ELR (cell line): ENCODE results near the gene MCL1.
"Not testable (repeated sequence)": the region's sequence is repeated elsewhere in the genome, so short reads cannot be mapped to it uniquely, and the experiment has no call there.

Experiments used
- DNase-seq: peaks from one replicate; pipeline ENCODE4 v3.0.0-alpha.2; 2015; ENCODE audit warnings: low read depth

The MCL1 gene

DNA sequence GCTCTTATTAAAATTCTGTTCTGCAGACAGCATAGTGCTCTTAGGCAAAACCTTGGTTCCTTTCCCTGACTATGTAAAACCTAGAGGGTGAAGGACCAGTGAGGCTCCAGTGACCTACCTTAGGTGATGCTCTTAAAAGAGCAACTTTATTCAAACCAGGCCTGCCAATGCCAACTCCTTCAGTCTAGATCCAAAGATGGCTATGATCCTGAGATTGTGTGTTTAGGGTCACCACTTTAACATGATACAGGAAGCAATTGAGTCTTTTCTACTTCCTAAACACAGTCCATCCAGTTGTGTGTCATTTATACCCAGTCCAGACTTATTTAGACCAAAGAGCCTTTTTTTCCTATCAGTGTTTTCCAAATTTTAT is 10.8 kb downstream of the MCL1 start:
- DNase-seq, result no peak

DNA sequence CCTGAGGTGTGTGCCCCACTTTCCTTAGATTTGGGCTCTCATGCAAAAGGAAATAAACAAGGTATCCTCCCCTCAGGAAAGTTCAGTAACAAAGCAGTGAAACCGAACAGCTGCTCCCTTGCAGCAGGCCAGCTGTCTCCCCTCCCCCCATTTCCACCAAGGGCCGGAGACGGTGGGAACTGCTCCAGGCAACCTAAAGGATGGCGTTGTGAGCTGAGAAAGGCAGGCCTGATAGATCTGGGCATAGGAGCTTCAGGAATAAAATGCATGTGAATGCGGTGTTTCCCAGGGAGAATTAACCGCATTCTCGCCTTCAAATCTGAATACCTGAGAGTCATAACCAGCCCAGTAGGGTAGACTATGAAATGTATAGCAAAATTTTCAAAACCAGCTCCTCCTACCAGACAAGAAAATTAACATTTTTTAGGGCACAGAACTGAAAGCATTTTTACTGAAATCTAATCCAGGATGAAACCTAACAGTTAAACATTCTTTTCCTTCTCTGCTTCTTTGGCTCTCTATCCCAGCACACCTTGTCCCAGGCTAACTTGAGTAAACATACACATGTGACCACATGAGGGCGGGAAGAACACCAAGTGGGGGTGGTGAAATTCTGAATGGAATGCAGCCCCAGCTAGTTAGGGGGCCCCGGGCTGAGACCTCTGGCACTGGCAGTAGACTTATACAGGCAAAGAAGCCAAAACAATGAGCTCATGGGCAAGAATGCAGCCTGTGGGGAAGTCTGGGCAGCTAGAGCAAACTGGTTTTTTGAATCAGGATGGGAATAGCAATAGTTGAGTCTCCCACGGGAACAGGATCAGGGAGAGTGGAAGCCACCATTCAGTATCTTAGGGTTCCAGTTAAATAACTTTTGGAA is 11.5 kb downstream of the MCL1 start:
- peak; percentile 97 for DNase-seq

DNA sequence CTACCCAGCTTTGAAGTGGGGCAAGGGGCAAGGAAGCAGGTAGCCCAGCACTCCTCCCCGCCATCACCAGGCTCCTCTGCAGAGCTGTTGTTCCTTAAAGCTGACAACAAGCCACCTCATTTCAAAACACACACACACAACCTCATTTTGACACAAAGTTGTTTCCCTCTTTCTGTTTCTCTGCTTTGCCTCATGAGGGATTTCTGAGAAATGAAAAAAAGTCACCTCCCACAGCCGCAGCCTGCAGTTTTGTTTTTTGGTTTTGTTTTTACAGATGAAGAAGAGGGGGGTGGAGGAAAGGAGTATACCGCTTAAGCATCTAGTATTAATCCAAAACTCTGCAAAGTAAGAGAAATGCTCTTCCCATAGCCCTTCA is 12.1 kb downstream of the MCL1 start:
- no peak for DNase-seq

DNA sequence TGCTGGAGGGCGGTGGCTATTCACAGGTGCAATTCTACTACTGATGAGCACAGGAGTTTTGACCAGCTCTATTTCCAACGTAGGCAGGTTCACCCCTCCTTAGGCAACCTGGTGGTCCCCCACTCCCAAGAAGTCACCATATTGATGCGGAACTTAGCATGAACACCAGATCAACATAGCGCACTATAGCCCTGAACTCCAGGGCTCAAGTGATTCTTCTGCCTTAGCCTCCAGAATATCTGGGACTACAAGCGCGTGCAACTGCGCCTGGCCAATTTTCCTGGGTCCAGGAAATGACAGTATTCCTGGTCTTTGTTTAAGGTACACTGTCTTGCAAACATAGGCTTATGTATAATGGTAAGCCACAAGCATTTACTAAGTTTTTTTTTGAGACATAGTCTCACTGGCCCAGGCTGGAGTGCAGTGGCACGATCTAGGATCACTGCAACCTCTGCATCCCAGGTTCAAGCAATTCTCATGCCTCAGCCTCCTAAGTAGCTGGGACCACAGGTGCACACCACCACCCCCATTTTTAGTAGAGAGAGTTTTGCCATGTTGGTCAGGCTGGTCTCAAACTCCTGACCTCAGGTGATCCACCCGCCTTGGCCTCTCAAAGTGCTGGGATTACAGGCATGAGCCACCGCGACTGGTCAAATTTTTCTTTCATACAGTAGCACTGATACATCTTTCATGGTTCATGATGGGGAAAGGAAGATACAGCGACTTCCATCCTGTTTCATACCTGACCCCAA is 12.6 kb downstream of the MCL1 start:
- DNase-seq, result no peak

DNA sequence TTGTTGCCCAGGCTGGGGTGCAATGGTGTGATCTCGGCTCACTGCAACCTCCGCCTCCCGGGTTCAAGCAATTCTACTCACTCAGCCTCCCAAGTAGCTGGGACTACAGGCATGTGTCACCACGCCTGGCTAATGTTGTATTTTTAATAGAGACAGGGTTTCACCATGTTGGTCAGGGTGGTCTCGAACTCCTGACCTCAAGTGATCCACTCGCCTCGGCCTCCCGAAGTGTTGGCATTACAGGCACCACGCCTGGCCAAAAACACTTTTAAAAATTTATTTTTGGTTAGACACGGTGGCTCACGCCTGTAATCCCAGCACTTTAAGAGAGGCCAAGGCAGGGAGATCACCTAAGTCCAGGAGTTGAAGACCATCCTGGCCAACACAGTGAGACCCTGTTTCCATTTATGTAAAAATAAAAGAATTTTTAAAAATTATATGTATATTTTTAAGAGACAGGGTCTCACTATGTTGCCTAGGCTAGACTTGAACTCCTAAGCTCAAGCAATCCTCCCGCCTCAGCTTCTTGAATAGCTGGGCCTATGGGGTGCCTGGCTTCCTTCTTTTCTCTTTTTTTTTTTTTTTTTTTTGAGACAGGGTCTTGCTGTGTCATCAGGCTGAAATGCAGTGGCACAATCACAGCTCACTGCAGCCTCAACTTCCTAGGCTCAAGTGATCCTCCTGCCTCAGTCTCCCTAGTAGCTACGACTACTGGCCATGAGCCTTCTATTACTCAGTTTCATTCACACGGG is 14.0 kb downstream of the MCL1 start:
- DNase-seq, result not testable (repeated sequence)

DNA sequence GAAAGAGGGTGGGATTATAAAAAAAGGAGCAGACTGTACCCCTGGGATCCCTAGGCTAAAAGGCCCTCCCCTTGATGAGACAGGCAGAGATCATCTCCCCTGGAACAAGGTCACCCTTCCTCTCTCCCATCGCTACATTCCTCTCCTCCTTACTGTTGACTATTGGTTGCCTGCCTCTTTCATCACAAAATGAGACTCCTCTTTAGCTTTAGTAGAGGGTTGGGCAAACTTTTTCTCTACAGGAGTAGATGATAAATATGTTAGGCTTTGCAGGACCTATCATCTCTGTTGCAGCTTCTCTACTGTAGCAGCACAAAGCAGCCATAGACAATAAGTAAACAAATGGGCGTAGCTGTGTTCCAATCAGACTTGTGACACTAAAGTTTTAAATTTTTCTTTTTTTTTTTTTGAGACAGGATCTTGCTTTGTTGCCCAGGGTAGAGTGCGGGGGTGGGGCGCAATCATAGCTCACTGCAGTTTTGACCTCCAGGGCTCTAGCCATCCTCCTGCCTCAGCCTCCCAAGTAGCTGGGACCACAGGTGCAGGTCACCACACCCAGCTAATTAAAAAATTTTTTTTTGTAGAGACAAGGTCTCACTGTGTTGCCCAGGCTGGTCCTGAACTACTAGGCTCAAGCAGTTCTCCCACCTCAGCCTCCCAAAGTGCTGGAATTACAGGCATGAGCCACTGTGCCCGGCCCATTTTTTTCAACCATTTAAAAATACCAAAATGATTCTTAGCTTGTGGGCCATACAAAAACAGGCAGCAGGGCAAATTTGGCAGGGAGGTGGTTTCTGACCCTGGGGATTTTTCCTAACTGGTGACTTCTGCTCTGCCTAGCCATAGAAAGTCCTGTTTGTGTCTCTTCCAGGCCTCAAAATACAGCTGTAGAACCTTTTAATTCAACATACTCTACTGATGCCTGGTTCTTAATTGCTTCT is 15.1 kb downstream of the MCL1 start:
- DNase-seq, result peak; percentile 60

DNA sequence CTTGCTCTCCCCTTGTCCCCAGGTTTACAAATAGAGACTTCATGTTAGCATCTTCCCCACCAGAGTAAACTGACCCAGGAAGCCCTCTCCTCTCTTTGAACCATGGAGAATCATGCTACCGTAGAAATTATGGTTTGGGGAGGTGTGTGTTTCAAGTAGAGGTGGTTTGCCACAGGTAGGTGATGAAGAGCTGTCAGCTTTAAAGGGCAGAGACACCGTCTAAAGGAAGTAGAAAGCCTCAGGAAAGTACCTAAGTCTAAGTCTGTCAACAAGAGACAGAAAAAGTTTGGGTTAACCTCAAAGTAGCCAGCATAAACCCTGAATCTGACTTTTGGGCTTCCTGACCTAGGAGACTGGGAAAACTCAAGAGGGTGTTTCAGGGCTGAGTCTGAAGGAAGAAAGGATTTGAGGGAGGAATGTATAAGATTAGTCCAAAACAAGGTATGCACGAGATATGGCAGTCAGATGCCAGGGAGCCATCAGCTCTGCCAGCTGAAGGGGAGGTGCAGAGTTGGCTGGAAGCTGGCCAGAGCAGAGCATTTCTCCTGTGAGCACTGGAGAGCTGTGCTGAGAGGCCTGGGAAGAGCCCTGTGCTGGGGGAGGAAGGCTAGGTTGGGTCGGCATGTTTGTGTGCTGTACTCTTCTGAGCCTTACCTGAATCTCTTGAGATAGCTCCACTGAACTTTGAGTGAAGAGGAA is 15.9 kb downstream of the MCL1 start:
- DNase-seq, result peak; percentile 43

DNA sequence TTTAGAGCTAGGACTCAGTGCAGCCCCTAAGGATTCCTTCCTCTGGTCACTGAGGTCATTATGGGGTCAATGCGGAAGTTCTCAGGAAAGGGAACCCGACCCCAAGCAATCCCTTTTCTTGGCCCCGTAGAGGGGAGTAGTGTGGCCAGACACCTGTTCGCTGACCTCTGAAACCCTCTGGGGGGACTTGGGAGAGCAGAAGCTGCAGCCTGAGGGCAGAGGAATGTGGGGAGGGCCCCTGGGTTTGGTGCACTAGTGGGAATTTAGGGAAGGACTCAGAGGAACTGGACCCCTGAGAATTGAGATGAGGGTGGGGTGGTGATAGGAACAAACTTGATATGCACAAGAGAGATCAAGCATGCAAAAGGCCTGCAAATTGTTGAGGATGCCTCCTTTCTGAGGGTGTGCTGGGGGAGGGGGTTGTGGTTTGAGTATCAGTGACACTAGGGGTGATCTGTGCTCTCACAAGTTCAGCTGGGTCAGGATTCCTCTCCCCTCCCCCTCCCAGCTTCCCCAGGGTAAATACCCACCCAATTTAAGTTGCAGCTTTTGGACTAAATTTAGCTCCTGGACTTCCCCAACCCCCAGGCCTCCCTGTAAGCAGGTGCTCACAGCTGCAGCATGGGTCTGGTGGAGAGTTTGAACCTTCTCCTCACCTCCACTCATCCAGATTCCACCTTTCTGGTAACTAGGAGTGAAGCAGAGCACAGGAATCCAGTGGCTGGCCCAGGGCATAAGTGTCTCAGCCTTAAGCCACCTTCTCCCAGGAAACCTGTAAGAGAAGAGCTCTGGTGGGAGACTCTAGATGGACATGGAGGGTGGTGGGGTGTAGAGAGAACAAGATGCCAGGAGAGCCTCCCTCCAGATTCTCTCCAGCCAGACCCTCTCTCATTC is 16.7 kb downstream of the MCL1 start:
- peak; percentile 38 for DNase-seq

DNA sequence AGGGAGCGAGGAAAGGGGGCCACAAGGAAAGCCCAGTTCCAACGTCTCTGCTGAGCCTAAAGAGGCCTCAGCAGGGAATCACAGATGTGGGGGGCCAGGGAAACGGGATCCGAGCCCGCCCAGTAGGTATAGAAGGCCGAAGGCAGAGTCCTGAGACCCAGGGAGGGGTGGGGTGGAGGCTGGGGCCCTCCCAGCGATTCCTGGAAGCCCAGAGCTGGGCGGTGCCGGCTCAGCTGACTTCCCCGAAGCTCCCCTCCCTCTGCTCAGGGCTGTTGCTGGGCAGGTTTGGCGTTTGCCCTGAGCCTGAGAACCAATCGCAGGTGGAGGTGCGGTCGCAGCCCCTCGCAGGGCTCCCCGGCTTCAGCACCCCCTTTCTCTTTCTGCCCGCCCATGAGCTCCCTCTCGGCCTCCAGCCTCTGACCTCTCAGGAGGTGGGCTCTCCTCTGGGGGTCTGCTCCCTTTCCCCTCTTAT is 17.4 kb downstream of the MCL1 start:
- peak; percentile 93 for DNase-seq

DNA sequence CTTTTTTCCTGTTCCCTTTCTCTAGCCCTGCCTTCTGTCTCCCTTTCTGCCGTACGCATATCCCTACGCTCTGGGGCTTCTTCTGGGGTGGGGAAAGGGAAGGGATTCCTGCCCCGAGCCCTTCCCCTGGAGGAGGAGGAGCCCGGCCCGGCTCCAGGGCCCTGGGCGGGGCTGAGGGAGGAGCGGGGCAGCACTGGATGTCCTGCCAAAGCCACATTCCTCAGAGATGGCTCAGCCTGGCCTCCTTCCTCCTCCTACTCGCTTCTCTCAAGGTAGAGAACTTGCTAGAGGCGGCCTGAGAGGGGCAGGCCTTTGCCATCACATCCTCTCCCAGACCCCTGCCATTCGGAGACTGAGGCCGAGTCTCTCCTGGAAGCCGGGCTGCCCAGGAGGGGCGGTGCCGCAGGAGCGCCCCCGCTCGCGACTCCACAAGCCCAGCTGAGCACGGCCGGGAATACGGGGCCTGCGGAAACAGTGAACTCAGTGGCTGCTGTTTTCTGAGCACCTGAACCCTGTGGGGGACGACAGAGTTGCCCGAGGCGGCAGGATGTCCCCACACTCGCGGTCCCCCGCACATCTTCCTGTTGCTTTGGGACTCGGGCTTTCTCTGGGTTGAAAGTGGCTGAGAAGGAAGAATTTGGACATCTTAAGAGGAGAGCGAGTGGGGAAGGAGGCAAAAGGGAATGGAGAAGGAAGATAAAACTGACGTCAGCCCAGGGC is 18.0 kb downstream of the MCL1 start:
- DNase-seq, result peak; percentile 99

DNA sequence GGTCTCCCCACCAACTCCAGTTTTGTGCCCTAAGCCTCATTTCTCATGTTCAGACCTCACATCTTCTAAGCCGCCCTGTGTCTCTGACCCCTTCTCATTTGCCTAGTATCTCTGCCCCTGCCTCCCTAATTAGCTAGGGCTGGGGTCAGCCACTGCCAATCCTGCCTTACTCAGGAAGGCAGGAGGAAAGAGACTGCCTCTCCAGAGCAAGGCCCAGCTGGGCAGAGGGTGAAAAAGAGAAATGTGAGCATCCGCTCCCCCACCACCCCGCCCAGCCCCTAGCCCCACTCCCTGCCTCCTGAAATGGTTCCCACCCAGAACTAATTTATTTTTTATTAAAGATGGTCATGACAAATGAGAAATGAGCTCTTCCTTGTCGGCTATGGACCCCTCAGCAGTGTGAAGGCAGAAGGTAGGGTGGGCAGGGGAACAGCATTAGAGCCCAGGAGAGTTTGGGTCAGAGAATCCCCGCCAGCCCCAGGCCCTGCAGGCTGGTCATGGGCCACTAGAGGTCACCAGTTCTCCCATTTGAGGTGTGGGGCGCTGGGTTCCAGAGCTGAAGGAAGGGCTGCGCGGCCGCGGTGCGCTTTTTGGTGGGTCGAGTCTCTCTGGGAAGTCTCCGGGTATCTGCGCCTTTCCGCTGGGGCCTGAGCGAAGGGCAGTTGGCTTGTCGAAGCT is 18.7 kb downstream of the MCL1 start:
- DNase-seq, result peak; percentile 92

DNA sequence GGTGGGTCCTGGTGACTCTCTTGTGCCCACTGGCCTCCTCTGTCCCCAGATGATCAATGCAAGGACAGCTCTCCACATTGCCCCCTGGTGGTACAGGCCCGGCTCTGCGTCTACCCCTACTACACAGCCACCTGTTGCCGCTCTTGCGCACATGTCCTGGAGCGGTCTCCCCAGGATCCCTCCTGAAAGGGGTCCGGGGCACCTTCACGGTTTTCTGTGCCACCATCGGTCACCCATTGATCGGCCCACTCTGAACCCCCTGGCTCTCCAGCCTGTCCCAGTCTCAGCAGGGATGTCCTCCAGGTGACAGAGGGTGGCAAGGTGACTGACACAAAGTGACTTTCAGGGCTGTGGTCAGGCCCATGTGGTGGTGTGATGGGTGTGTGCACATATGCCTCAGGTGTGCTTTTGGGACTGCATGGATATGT is 19.4 kb downstream of the MCL1 start:
- DNase-seq, result peak; percentile 77

DNA sequence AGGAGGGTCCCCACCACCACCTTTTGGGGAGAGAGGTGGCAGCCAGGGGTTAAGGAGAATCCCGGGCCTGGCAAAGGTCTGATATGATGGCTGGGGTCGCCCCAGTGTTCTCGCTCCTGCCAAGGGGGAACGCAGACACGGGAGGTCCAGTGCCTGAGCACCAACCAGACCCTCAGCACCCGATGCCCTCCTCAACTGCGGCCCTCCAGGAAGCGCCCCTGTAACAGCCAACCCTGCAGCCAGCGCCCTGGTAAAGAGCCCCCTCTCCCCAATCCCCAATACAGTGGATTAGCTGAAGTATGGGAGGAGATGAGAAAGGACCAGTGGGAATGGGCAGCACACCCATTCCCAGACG is 19.8 kb downstream of the MCL1 start:
- no peak for DNase-seq

DNA sequence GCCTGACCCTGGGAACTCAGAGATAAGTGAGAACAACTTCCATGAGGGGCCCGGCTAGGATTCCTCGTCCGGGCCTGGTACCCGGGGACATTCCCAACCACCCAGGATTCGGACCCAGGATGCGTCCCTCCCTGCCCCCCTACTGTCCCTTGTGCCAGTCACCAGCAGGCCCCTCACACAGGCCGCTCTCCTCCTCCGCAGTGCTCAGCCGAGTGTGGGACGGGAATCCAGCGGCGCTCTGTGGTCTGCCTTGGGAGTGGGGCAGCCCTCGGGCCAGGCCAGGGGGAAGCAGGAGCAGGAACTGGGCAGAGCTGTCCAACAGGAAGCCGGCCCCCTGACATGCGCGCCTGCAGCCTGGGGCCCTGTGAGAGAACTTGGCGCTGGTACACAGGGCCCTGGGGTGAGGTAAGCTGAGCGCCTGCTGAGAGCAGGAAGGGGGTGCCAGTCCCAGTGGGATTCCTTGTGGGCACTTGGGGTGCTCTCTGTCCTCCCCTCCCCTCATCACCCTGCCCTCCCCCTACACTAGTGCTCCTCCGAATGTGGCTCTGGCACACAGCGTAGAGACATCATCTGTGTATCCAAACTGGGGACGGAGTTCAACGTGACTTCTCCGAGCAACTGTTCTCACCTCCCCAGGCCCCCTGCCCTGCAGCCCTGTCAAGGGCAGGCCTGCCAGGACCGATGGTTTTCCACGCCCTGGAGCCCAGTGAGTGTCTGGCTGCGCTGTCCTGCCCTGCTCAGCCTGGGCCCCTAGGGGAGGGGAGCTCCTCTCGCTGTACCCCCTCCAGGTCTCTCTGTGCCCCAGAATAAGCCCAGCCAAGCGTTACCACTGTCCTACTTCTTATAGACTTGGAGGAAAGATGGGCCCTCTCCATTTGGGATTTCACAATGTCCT is 20.4 kb downstream of the MCL1 start:
- DNase-seq, result no peak

DNA sequence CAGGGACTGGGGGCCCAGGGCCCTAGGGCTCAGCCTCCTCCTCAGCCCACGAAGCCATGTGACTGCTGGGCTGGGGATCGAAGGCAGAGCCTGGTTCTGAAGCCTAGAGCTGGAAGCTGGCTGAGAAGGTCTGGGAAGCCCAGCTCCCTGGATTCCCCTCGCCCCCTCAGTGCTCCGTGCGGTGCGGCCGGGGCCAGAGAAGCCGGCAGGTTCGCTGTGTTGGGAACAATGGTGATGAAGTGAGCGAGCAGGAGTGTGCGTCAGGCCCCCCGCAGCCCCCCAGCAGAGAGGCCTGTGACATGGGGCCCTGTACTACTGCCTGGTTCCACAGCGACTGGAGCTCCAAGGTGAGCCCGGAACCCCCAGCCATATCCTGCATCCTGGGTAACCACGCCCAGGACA is 21.1 kb downstream of the MCL1 start:
- DNase-seq, result no peak

DNA sequence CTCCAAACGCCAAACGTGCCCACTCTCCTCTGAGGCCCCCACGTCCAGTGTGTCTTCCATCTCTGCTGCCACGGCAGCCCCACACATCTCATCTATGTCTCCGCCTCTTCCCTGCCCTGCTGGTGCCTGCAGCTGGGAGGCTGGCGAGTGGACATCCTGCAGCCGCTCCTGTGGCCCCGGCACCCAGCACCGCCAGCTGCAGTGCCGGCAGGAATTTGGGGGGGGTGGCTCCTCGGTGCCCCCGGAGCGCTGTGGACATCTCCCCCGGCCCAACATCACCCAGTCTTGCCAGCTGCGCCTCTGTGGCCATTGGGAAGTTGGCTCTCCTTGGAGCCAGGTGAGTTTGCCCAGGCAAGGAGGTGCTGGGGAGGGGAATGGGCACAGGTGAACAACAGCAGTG is 21.6 kb downstream of the MCL1 start:
- DNase-seq, result no peak

DNA sequence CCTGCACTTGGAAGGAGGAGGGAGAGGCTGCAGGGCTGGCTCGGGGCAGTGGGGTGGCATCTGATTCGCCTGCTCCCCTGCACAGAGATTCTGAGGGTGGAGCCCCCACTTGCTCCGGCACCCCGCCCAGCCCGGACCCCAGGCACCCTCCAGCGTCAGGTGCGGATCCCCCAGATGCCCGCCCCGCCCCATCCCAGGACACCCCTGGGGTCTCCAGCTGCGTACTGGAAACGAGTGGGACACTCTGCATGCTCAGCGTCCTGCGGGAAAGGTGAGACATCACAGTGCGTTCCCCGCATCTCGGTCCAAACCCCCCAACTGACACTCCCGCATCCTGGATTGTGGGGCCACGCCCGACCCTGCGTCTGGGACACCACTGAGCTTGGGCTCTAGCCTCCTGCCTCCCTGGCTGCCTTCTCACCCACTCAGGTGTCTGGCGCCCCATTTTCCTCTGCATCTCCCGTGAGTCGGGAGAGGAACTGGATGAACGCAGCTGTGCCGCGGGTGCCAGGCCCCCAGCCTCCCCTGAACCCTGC is 22.3 kb downstream of the MCL1 start:
- no peak for DNase-seq
